Endothelial cell (in vitro differentiated cells): ENCODE measurements around the gene C5orf58. TPM values are rescaled to one million over a fixed set of nuclear protein-coding genes. Genes with fewer than 3 reads are reported as not detected.
"Not testable (repeated sequence)": the region's sequence is repeated elsewhere in the genome, so short reads cannot be mapped to it uniquely, and the experiment has no call there.

Experiments
- DNase-seq: peaks from one replicate; pipeline ENCODE4 v3.0.0; 2021; ENCODE audit warnings: low spot score
- H3K27ac Mint-ChIP-seq: one replicate; pipeline ENCODE4 v1.8.0; 2021; ENCODE audit warnings: mixed read lengths, inconsistent platforms; ENCODE audit not compliant: unreplicated experiment
- H3K27me3 Mint-ChIP-seq: one replicate; pipeline ENCODE4 v1.8.0; 2021; ENCODE audit warnings: mild to moderate bottlenecking, moderate library complexity, mixed read lengths, inconsistent platforms; ENCODE audit not compliant: unreplicated experiment
- H3K36me3 Mint-ChIP-seq: one replicate; pipeline ENCODE4 v1.8.0; 2021; ENCODE audit warnings: mild to moderate bottlenecking, low read depth, mixed read lengths, inconsistent platforms; ENCODE audit not compliant: unreplicated experiment
- H3K4me1 Mint-ChIP-seq: one replicate; pipeline ENCODE4 v1.8.0; 2021; ENCODE audit warnings: mild to moderate bottlenecking, mixed read lengths, inconsistent platforms; ENCODE audit not compliant: unreplicated experiment
- H3K4me3 Mint-ChIP-seq: one replicate; pipeline ENCODE4 v1.8.0; 2021; ENCODE audit warnings: mild to moderate bottlenecking, mixed read lengths, inconsistent platforms; ENCODE audit not compliant: unreplicated experiment
- H3K9me3 Mint-ChIP-seq: one replicate; pipeline ENCODE4 v1.8.0; 2021; ENCODE audit warnings: mixed read lengths, inconsistent platforms; ENCODE audit not compliant: unreplicated experiment
- CTCF ChIP-seq: fragments of 200-600 bp; sonication (generic); IDR thresholded peaks from one replicate; pipeline ENCODE4 v1.5.0; 2021; ENCODE audit warnings: antibody characterized with exemption; ENCODE audit not compliant: unreplicated experiment
- total RNA-seq: library from RNA; stranded (reverse); fragmentation: NEBNext Ultra II Directional; extraction: Animal tissue kit (Norgen Biotek cat#: 25700); gene quantifications from one replicate; pipeline ENCODE4 v1.2.1, GENCODE V29; 2021; ENCODE audit not compliant: unreplicated experiment

C5orf58 gene
- total RNA-seq, 1 donor from 2014 or later: 0.28 TPM

GRCh38 chr5:170238456-170239196 lies 5.8 kb downstream of the C5orf58 start:
- no peaks in the 10 kb centered on the region for H3K27me3 Mint-ChIP-seq
- H3K9me3 Mint-ChIP-seq: no peaks in the 10 kb centered on the region
- peaks cover 10% of the 10 kb centered on the region for H3K4me1 Mint-ChIP-seq
- no peak for TF ChIP-seq CTCF
- H3K27ac Mint-ChIP-seq: no peak overlapping the region
- no peak overlapping the region for H3K4me3 Mint-ChIP-seq
- no peak for DNase-seq
- no peaks in the 10 kb centered on the region for H3K36me3 Mint-ChIP-seq

GRCh38 chr5:170245436-170245835 lies 12.7 kb downstream of the C5orf58 start:
- H3K27me3 Mint-ChIP-seq, H3K27ac Mint-ChIP-seq: not testable (repeated sequence)

GRCh38 chr5:170246126-170246870 lies 13.5 kb downstream of the C5orf58 start:
- Mint-ChIP-seq H3K27ac (no peak overlapping the region), H3K36me3 (peaks cover 11% of the 10 kb centered on the region), H3K27me3 (peaks cover 2% of the 10 kb centered on the region), H3K4me3 (peak overlapping the region; percentile 43), H3K9me3 (no peaks in the 10 kb centered on the region), H3K4me1 (peaks cover 8% of the 10 kb centered on the region)
- no peak for TF ChIP-seq CTCF
- DNase-seq: no peak

More at GRCh38 chr5:170245436-170245835, 12.7 kb downstream of the C5orf58 start:
- DNase-seq, H3K9me3 Mint-ChIP-seq, H3K4me1 Mint-ChIP-seq, H3K4me3 Mint-ChIP-seq: not testable (repeated sequence)
- H3K36me3 Mint-ChIP-seq: peaks cover 11% of the 10 kb centered on the region

- DNase-seq: no peak
- H3K4me3 Mint-ChIP-seq: no peak overlapping the region
- TF ChIP-seq CTCF: no peak
- no peak overlapping the region for H3K27ac Mint-ChIP-seq
- H3K36me3 Mint-ChIP-seq: peaks cover 11% of the 10 kb centered on the region
- H3K9me3 Mint-ChIP-seq: no peaks in the 10 kb centered on the region
- peaks cover 2% of the 10 kb centered on the region for H3K27me3 Mint-ChIP-seq
- H3K4me1 Mint-ChIP-seq: peaks cover 8% of the 10 kb centered on the region
Measured at GRCh38 chr5:170247363-170247762, 14.6 kb downstream of the C5orf58 start.

- Mint-ChIP-seq H3K4me3 (peak overlapping the region; percentile 21), H3K27ac (no peak overlapping the region), H3K36me3 (peaks cover 11% of the 10 kb centered on the region), H3K27me3 (peaks cover 2% of the 10 kb centered on the region), H3K4me1 (peaks cover 11% of the 10 kb centered on the region), H3K9me3 (no peaks in the 10 kb centered on the region)
- DNase-seq: no peak
- no peak for TF ChIP-seq CTCF
Measured at GRCh38 chr5:170248172-170248930, 15.6 kb downstream of the C5orf58 start.

GRCh38 chr5:170248931-170249227 lies 16.1 kb downstream of the C5orf58 start:
- H3K4me3 Mint-ChIP-seq, DNase-seq, H3K27me3 Mint-ChIP-seq, H3K9me3 Mint-ChIP-seq, H3K27ac Mint-ChIP-seq: not testable (repeated sequence)
- peaks cover 11% of the 10 kb centered on the region for H3K36me3 Mint-ChIP-seq
- H3K4me1 Mint-ChIP-seq: peaks cover 13% of the 10 kb centered on the region
